GM04504 (cell line): ENCODE measurements around the gene MYCBPAP.

Source experiments
- DNase-seq: peaks from one replicate; pipeline ENCODE4 v3.0.0-alpha.2; 2012; ENCODE audit warnings: low read depth

The MYCBPAP gene

GRCh38 chr17:50572541-50572940 is 64.3 kb downstream of the MYCBPAP start:
- no peak for DNase-seq

DNA sequence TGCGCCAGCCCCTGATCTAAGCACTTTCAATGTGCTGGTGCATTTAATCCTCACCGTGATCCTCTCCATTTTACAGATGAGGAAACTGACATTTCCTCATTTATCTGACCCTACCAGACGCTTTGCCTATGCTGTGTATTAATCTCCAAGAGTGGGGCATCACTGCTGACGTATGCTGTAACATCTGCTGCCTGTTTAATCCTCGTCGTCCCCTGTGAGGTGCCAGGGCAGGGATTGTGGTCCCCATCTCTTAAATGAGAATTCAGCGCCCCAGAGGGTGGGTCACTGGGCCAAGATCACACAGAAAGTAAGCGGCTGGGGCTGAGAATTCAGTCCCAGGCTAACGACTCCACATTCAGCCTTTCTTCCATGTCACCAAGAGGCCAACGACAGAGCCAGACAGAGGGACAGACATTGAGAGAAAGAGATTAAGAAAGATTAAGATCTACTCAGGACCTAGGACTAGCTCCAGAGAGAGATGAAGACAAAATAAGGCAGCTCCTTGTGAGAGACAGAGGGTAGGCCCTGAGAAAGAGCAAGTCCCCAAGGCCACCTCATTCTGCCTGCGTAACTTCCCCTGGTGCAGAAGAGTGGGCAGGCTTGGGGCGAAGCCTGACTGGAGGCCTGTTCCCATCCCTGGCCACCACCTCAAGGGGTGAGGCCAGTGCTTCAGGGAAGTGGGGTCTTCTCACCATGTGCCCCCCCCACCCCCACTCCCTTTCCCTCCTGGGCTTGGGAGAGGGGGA is 65.8 kb downstream of the MYCBPAP start:
- DNase-seq: no peak

DNA sequence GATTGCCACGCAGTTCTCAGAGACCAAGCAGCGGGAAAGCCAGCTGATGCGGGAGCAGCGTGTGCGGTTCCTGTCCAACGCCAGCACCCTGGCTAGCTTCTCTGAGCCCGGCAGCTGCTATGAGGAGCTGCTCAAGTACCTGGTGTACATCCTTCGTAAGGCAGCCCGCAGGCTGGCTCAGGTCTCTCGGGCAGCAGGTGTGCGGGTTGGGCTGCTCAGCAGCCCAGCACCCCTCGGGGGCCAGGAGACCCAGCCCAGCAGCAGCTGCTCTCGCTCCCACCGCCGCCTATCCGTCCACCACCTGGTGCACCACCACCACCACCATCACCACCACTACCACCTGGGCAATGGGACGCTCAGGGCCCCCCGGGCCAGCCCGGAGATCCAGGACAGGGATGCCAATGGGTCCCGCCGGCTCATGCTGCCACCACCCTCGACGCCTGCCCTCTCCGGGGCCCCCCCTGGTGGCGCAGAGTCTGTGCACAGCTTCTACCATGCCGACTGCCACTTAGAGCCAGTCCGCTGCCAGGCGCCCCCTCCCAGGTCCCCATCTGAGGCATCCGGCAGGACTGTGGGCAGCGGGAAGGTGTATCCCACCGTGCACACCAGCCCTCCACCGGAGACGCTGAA is 67.5 kb downstream of the MYCBPAP start:
- DNase-seq: no peak

DNA sequence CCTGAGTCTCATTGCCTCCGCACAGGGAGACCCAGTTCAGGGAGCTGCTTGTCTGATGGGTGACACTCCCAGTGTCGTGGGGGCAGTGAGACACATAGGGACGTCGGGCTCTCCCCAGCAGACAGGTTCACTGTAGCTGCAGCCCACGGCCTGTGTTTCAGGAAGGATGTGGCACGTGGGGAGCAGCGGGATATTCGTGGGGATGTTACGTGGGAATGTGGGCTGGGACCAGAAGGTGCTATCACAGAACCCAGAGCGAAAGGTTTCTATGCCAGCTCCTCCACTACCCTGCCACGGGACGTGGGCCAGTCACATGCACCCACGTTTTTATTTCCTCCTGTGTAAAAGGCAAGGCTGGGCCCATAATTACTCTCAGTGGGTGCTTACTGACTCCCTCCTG is 68.6 kb downstream of the MYCBPAP start:
- DNase-seq: no peak

DNA sequence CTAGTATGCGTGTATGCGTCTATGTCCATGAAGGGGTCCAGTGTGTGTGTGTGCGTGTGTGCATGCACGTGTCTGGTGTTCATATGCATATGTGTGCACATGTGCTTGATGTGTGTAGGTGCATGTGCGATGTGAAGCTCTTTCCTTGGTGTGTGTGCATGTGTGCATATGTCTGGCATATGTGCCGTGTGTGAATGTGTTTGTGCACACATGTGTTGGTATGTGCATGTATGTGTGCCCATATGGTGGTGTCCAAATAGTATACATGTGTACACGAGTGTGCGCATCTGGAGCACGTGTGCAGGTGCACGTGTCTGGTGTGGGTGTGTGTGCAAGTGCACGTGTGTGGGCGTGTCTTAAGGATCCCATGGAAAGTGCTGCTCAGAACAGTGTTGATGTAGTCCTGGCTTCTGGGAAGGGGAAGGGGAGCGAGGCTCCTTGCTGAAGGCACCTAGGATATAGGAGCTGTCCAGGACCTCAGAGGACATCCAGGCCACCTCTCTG is 69.3 kb downstream of the MYCBPAP start:
- no peak for DNase-seq

DNA sequence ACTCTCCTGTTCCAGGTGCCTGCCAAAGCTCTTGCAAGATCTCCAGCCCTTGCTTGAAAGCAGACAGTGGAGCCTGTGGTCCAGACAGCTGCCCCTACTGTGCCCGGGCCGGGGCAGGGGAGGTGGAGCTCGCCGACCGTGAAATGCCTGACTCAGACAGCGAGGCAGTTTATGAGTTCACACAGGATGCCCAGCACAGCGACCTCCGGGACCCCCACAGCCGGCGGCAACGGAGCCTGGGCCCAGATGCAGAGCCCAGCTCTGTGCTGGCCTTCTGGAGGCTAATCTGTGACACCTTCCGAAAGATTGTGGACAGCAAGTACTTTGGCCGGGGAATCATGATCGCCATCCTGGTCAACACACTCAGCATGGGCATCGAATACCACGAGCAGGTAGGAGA is 69.9 kb downstream of the MYCBPAP start:
- no peak for DNase-seq

GRCh38 chr17:50579399-50579798 is 71.2 kb downstream of the MYCBPAP start:
- no peak for DNase-seq

GRCh38 chr17:50580646-50581045 is 72.4 kb downstream of the MYCBPAP start:
- DNase-seq: no peak
